KBM-7 (cell line): ENCODE data around the gene CD40.
A peak's percentile ranks its signal among the peaks of the same experiment; 100 is the strongest.

Experiments used
- DNase-seq: peaks from one replicate; pipeline ENCODE4 v3.0.0-alpha.2; 2015
- in situ Hi-C: fragments of 300-500 bp; cut with MboI; formaldehyde crosslinking; loops from 2 replicates; pipeline ENCODE4 v1.14.3; 2020; ENCODE audit warnings: low sequenced_read_pairs, low pct_unique_long_range_greater_than_20kb, mixed read lengths

CD40 gene

DNA sequence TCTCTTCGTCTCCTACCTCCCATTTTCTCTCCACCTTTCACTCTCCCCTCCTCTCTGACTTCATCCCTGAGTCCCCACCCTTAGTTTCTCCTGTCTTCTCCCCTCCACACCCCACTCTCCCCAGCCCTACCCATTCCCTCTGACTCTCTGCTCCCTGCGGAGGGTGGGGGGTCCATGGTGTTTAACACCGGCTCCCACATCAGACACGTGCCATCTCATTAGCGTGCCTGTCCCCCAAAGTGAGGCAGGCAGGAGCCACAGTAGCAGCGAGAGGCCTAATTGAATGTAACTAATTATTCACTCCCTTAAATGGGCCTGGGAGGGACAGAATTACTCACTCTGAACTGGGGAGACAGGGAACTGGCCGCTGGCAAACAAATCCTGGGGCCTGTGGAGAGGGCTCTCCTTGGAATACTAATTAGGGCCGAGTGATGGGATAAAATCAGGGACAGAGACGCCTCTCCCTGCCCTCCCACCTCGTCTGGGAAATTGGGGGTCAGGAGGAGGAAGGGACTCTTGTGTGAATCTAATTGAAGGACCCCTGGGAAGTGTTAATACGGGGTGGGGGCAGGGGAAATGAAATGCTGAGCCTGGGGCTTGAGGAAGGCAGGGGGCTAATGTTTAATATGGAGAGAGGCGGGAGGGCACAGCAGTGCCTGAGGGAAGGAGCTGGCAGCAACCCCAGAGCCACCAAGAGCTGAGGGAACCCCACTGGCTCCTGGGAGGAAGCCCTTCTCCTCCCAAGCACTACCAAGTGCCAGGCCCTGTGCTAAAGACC is 17.9 kb downstream of the CD40 start:
- in situ Hi-C loops: loop anchor here (25.0 kb wide), 1 partner anchor 301 kb away; no protein-coding TSS in a partner anchor
- DNase-seq: no peak

DNA sequence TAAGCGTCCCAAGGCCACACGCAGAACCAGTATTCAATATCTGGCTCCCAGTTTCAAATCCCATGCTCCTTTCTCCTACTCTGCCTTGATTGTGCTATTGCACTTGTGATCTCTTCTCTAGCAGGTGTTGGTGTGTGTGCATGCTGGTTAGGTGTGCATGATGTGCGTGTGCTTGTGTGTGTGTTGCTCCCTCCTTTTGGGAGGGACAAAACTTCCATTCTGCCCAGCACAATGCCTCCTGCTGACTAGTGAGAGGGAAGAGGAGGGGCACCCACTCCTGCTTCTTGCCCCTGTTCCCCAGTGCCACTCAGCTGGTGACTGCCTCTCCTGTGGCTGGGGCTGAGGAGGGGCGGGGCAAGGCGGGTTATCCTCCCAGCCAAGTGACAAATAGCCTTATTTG is 19.7 kb downstream of the CD40 start:
- in situ Hi-C loops: loop anchor here (25.0 kb wide), 1 partner anchor 299 kb away; no protein-coding TSS in a partner anchor
- no peak for DNase-seq

DNA sequence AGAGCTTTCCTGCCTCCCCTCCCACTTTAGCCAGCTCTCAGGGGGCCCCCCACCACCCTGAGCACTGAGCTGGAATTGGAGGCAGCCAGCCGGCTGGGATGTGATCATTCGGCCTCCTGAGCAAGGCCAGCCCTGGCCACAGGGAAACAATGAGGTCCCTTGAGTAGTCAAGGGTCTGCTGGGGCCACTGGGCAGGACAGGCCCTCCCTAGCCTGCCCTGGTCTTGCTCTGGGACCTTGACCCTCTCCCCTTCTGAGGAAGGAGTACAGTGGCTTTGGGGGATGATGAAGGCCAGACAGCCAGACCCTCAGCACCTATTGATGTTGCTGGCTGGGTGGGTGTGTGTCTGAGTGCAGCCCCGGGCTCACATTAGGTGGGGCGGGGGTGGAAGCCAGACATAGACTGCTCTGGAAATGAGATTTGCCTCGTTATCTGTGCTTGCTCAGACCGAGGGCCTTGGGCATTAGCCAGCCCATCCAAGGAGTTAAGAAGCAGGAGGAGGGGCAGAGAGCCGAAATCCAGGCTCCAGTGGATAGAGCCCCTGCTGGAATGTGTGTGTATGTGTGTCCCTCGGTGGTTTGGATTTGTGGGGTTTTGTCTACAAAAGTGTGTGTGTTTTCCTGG is 21.3 kb downstream of the CD40 start:
- DNase-seq: no peak
- in situ Hi-C loops: loop anchor here (25.0 kb wide), 1 partner anchor 298 kb away; no protein-coding TSS in a partner anchor

DNA sequence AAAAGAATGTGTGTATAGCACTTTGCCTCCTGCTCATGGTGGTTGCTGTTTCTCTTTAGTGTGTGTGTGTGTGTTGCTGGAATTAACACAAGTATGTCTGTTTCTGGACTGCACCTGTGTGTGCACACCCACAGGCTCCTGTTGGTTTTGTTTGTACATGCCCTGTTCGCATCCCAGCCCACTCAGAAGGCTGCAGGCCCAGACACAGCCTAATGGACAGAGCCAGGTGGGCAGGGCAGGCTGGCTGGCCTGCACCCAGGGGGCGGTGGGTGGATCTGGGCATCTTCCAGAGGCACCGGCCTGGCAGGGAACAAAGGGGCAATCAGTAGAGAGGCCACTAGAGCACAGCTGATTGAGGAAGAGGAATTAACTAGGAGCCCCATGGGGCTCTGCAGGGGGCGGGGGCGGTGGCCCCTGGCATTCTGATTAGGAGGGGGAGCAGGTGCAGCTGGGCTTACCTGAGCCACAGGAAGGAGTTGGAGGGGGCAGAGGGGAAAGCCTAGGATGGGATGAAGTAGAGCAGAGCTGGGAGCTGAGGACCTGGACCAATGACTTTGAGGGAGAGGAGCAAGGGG is 21.9 kb downstream of the CD40 start:
- DNase-seq: no peak
- in situ Hi-C loops: loop anchor here (25.0 kb wide), 1 partner anchor 297 kb away; no protein-coding TSS in a partner anchor

DNA sequence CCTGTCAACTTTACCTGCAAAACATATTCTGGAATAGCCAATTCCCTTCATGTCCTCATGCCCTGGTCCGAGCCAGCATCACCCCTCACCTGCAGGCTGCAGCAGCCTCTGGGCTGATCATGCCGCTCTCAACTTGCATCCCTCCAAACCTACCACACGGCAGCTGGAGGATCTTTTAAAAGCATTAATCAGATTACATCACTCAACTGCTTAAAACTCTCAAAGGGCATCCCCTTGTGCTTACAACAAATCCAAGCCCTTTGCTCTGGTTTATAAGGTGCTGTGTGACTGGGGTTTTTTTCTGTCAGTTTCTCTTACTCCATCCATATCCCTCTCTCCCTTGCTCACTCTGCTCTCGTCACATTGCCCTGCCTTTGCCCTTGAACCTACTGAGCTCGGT is 24.0 kb downstream of the CD40 start:
- no peak for DNase-seq
- in situ Hi-C loops: loop anchor here (25.0 kb wide), 1 partner anchor 295 kb away; no protein-coding TSS in a partner anchor

DNA sequence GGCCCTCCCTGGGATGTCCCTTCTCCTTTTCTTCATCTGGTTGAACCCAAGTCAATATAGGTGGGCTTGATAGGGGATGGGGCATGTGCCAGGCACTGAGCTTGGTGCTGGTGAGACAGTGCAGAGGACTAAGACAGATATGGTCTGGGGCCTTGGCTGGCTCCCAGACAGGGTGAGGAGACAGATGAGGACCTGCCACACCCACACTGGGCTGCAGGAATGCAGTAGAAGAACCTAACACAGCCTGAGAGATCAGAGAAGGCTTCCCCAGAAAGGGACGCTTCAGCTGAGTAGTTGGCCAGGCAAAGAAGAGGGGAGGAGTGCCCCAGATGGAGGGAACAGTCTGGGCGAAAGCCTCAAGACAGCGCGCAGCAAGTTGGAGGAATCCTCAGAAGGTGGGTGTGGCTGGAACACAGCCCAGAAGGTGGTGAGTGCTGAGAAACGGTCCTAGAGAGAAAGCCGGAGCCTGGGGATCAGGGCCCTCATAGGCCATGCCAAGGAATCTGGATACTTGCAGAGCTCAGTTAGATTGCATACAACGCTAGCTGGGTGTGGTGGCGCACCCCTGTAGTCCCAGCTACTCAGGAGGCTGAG is 26.4 kb downstream of the CD40 start:
- no peak for DNase-seq
- in situ Hi-C loops: loop anchor here (25.0 kb wide), 1 partner anchor 293 kb away; no protein-coding TSS in a partner anchor

DNA sequence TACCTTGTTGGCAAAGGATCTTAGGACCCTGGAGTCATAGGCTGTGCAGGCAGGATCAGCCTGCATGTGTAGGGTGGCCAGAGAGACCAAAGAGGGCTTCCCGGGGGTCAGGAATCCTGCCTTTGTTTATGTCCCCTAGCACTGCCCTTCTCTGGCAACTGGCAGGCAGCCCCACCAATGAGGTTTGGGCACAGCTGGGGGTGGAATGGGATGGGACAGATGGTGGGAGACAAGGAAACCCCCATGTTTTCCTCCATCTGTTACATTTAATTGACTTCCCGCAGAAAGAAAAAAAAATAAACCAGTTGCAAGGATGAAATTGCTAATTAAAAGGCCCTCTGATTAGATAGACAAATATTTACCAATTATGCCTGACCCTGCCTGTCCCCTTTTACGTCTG is 27.6 kb downstream of the CD40 start:
- no peak for DNase-seq
- in situ Hi-C loops: loop anchor here (25.0 kb wide), 1 partner anchor 292 kb away; no protein-coding TSS in a partner anchor

DNA sequence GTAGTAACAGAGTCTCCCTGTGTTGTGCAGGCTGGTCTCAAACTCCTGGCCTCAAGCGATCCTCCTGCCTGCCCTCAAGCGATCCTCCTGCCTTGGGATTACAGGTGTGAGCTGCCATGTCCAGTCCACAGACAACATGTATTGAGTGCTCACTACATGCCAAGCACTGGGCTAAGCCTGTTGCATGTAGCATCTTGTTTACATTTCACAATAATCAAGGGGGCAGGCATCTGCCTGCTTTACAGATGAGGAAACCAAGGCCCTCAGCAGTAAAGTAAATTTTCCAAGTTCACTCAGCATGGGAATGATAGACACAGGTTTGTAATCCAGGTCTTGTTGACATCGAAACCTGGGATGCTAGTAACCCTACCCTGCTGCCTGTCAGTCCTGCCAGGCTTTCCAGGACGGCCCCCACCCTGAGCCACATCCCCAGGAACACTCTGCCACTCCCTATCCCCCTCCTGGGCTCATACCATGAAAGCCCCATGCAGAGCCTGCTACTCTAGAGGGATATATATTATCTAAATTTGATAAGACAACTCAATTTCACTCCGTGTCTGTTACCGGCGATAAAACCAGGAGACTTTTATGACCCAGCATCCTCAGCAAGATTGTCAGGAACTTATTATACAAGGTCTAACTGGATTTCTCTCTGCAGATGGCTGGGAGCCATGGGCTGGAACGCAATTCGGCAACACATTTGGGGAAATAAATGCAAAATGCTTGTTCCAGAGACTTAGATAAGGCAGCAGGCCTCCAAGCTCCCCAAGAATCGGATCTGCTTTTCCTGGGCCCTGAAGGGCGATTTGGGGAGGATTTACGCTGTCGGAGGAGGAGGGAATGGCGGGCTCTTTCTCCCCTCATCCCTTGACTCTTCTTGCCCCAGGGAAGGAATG is 30.4 kb downstream of the CD40 start:
- DNase-seq: no peak
- in situ Hi-C loops: loop anchor here (25.0 kb wide), 1 partner anchor 289 kb away; no protein-coding TSS in a partner anchor

DNA sequence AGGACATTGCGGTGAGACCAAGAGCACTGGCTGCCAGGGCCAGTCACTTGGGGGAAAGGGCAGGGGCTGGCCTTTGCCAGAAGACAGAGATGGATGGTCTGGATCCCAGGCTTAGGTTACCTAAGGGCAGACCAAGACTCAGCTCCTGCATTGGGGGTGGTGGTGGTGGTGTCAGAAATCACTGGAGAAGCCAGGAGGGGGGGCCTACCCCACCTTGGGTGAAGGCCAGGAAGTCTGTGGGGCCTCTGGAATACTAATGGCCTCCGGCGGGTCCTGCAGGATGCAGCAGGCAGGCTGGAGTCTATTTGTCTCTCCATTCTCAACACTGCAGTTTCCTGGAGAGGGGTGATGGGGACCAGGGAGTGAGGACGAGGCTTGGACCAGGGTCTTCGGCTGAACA is 32.8 kb downstream of the CD40 start:
- in situ Hi-C loops: no loop called here
- DNase-seq: no peak

DNA sequence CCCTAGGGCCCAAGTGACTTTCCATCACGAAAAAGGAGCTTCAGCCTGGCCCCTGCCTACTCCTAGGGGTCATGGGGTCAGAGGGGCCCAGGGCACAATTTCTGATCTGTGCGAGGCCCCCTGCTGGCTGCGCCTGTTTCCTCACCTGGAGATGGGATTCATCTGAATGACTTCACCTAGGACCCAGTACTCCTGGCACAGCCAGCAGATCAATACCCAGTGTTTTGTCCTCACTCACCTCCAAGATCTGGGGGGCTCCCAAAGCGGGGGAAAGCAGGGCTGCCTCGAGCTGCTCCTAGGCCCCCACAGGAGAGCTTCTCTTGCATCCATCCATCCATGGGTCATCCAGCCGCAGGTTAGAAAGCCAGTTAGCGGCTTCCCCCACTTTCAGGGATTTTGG is 33.8 kb downstream of the CD40 start:
- in situ Hi-C loops: no loop called here
- DNase-seq: peak; percentile 24

DNA sequence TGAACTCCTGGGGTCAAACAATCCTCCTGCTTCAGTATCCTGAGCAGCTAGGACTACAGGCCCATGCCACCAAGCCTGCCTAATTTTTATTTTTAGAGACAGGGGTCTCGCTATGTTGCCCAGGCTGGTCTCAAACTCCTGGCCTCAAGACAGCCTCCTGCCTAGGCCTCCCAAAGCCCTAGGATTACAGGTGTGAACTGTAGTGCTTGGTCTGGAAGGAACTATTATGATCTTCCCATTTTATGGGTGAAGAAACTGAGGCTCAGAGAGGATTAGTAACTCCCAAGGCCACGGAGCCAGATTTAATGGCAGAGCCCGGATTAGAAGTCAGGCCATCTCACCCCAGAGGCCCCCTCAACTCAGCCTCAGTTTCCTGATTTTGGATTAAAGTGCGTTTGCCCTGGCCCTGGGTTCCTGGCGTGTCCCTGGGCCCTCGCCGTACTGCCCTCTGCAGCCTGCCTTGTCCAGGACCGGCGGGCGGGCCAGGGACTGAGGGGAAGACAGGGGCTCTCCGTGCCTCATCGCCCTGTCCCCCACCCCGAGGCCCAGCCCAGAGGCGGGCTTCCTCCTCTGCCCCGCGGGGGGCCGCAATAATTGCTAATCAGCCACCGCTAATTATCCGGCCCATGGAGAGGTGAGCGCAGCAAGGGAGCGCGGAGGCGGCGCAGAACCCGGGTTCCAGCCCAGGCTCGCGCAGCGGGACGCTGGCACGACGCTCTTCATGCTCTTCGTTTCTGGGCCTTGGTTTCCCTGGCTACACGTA is 34.9 kb downstream of the CD40 start:
- in situ Hi-C loops: no loop called here
- DNase-seq: no peak

DNA sequence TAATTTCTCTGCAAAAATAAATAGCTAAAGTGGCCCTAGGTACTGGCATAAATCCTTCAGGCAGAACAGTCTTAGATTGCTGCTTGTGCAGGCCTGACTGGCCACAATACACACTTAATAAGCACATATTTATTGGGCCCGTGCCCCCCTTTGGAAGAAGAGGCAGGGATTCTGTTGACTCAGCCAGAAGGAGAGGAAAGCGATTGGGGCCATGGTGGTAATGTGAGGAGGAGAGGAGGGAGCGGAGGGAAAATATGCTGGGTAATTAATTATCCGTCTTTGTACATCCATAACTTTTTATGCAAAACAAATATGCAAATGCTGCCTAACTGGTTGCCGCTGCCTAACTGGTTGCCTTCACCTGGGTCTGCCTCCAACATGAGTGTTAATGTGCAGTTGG is 36.2 kb downstream of the CD40 start:
- in situ Hi-C loops: no loop called here

DNA sequence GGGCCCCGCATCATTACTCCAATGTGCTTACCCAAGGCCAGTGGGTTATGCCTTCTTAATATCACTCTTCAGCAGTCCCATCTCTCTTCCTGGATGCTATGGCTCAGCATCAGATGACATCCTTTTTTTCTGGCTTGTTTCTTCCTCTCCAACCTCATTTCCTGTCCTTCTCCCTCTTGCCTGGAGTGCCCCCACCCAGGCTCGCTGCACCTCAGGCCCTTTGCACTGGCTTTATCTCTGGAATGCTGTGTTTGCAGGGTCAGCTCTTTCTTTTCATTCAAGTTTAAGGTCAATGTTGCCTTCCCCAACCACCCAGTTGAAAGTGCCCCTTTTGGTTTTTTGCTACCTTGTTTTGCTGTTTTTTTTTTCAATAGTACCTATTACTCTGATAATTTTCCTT is 36.7 kb downstream of the CD40 start:
- in situ Hi-C loops: no loop called here
- no peak for DNase-seq

More for the DNA sequence above, 36.2 kb downstream of the CD40 start:
- DNase-seq: no peak

DNA sequence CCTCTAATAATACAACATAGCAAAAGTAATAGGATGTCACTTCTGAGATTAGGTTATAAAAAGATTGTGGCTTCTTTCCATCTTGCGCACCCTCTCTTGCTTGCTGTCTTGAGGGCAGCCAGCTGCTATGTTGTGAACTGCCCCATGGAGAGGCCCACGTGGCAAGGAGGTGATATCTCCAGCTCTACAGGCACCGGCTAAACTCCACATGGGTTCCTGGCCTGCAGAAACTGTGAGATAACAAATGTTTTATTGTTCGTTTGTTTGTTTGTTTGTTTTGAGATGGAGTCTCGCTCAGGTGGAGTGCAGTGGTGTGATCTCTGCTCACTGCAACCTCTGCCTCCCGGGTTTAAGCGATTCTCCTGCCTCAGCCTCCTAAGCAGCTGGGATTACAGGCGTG is 38.0 kb downstream of the CD40 start:
- in situ Hi-C loops: no loop called here
- DNase-seq: no peak

DNA sequence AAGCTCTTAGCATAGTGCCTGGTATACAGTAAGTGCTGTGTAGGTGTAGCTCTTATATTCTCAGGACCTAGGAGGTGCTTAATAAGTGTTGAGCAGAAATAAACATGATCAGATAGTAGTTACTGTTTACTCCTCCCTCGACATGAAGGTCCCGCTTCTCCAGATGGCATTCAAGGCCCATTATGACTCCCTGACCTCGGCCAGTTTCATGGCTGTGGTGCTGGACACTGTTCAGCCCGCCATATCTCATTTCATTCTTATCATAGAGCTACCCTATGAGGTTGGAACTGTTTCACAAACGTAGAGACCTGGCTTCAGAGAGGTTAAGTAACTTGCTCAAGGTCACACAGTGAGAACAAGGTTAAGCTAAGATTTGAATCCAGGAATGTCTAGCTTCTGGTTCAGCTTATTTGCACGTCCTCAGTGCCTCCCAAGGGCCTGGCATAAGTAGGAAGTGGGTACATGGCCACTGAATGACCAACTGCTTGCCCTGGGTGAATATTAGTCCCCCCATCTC is 39.0 kb downstream of the CD40 start:
- in situ Hi-C loops: no loop called here
- DNase-seq: no peak

DNA sequence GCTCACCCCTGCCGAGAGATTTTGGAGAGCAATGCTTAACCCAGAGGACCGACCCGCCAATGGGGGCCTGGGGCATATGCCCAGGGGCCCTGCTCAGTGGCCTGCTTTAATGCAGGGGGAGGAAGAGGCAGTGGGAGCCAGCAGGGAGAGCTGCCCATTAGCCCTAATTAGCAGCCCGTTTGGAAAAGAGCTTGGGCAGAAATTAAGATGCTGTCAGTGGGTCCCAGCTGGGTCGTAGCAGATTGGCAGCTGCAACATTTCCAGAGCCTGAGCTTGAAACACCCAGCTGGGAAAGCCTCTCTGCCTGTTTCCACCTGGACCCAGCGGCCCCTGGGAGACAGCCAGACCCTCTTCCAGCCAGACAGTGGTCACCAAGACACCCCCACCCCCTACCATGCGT is 39.5 kb downstream of the CD40 start:
- in situ Hi-C loops: no loop called here
- DNase-seq: no peak

DNA sequence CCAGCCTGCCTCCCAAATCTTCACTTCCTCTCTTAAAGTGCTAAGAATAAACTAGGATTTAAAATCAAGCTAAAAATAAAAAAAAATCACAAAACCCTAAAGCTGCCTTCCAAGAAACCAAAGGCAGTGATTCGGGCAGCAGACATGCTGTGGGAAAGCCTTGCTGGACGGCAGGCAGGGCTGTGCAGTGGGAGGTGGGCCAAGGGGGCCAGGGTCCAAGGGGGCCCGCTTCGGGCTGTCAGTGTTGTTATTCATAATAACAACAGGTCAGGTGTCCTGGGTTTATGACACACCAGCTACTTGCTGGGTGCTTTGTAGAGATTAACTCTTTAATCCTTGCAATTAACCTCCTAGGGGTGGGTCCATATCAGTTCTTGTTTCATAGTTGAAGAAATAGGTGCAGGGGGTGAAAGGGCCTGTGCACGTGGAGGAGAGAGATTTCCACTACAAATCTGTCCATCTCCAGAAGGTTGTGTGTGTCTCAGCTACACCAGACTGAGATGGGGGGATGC is 40.4 kb downstream of the CD40 start:
- in situ Hi-C loops: no loop called here
- no peak for DNase-seq
